Activated T-cell treated with anti-CD3 and anti-CD28 coated beads, Interleukin-2, amount 50 U/mL, for 24 hours (primary cell): ENCODE measurements around the gene CARD16.
"Not testable (repeated sequence)": the region's sequence is repeated elsewhere in the genome, so short reads cannot be mapped to it uniquely, and the experiment has no call there.

Experiments
- DNase-seq: peaks from one replicate; pipeline ENCODE4 v3.0.0-alpha.2; 2020
- H3K27ac Mint-ChIP-seq: 2 replicates; pipeline ENCODE4 v1.8.0; 2020; ENCODE audit warnings: mild to moderate bottlenecking, mixed read lengths
- H3K27me3 Mint-ChIP-seq: 2 replicates; pipeline ENCODE4 v1.8.0; 2020; ENCODE audit warnings: mixed read lengths
- H3K36me3 Mint-ChIP-seq: 2 replicates; pipeline ENCODE4 v1.8.0; 2020; ENCODE audit warnings: low read depth, mixed read lengths
- H3K4me1 Mint-ChIP-seq: 2 replicates; pipeline ENCODE4 v1.8.0; 2020; ENCODE audit warnings: low read depth, mixed read lengths
- H3K4me3 Mint-ChIP-seq: 2 replicates; pipeline ENCODE4 v1.8.0; 2020; ENCODE audit warnings: mild to moderate bottlenecking, moderate library complexity, mixed read lengths
- H3K9me3 Mint-ChIP-seq: 2 replicates; pipeline ENCODE4 v1.8.0; 2020; ENCODE audit warnings: mixed read lengths

Gene CARD16

DNA sequence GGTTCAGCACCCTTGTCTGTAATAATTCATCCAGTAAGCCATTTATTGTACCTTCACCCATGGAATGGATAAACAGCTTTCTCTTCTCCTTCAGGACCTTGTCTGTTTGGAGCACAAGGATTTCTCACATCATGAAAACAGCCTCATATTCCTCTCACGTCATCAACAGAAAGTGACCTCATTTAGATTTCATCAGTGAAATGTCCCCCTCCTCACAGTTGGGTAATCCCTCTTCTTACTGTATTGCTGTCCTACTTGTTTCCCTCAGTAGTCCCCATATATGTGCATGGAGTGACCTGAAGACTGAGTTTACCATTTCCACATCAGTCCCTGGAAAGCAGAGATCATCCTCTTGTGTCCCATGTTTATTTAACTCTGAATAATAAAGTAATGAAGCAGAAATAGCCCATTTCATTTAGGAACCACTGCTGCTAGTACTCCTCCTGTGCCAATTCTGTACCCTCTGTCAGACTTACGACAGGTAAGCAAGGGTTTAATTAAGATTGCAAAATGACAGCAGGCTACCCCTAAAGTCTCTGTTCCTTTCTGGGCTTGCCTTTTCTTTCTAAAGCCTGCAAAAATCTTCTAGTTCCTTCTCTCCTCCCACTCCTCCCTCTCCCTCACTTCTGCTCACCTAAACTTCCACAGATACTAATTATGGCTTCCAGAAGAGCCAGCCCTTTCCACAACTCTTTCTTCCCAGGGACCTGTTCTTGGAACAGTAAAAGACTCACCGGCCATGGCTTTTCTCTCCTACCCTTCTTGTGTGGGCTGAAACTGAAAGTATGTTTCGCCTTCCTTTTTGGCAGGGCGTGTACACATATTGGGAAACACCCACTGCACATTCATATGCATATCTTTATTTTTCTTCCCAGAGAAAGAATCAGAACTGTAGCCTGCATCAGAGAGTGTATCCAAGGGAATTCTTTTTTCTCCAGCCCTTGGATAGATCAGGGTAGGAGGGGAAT lies at the start of gene CARD16:
CARD16 (minus strand) TSS at position 779 of the 968 bp plus-strand sequence; CDS start at position 741, 38 bp downstream.
- peaks cover 58% of the 10 kb centered on the region for H3K4me1 Mint-ChIP-seq
- not testable (repeated sequence) for DNase-seq, H3K27me3 Mint-ChIP-seq, H3K9me3 Mint-ChIP-seq
- peak within 1 kb of the TSS; percentile 94 for H3K27ac Mint-ChIP-seq
- peak within 1 kb of the TSS; percentile 82 for H3K4me3 Mint-ChIP-seq
- peaks cover 25% of the 10 kb centered on the region for H3K36me3 Mint-ChIP-seq

DNA sequence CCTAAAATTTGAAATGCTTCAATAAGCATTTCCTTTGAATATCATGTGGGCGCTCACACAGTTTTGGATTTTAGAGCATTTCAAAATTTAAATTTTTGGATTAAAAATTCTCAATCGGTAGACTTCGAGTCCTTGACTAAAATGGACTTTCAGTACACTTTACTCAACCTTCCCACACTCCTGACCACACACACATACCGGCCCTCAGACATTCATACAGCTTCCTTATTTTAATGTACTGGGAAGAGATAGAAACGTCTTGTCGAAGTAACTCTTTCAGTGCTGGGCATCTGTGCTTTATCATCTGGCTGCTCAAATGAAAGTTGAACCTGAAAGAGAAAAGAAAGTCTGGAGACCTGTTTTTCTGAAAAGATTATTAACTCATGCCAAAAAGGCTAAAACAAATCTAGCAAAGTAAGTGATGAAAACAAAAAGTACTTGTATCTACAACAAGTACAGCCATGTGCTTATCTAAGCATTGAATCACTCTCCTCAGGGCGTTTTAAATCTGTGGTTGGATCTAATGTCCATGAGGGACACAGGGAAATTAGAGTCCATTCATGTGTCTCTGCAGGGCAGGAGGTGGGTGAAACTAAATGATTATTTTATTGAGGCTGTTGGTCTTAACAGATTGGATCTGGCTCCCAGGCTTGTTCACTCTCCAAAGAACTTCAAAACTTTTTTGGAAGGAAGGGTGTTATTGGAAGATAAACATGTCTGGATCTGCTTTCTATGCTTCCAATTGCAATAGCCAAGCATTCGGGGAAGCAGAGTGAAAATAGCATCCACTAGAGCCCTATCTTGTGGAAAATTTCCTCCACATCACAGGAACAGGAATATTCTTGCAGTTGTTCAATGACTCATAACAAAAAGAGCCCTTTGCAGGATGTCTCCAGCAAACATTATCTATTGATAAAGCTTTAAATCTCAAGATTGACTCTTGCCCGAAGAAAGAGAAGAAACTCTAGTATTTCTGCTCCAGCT lies 47.4 kb upstream of the CARD16 start:
- H3K36me3 Mint-ChIP-seq, result no peaks in the 10 kb centered on the region
- DNase-seq, result no peak
- no peaks in the 10 kb centered on the region for H3K4me1 Mint-ChIP-seq
- no peaks in the 10 kb centered on the region for H3K9me3 Mint-ChIP-seq
- no peak overlapping the region for H3K4me3 Mint-ChIP-seq
- H3K27ac Mint-ChIP-seq, result no peak overlapping the region
- H3K27me3 Mint-ChIP-seq, result peaks cover 8% of the 10 kb centered on the region

DNA sequence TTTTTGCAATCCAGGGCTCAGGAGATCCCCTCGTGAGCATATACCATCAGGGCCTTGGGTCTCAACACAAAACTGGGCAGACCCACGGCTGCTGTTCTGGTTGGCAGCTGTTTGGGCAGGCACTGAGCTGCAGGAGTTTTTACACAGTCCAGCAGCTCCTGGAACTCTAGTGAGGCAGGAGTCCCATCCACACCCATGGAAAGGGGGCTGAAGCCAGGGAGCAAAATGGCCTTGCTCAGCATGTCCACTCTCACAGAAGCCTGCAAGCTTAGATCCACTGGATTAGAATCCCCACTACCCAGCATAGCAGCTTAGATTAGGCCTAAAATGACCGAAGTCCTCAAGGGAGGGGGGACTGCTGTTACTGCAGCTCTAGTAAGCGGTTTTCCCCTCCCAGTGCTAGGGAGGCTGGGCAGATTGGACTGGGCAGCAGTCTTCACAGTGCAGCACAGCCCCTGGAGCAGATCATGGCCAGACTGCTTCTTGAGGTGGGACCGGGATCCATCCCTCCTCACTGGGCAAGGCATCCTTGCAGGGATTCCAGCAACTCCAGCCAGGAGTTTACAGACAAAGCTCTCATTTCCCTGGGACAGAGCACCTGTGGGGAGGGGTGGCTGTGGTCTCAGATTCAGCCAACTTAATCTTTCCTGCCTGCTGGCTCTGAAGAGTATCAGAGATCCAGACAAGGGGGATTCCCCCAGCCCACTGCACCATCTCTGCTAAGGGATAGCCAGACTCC lies 36.4 kb upstream of the CARD16 start:
- Mint-ChIP-seq H3K4me1 (peaks cover 30% of the 10 kb centered on the region), H3K27me3 (peaks cover 32% of the 10 kb centered on the region), H3K9me3 (no peaks in the 10 kb centered on the region), H3K27ac (no peak overlapping the region), H3K4me3 (no peak overlapping the region), H3K36me3 (no peaks in the 10 kb centered on the region)
- DNase-seq, result no peak

DNA sequence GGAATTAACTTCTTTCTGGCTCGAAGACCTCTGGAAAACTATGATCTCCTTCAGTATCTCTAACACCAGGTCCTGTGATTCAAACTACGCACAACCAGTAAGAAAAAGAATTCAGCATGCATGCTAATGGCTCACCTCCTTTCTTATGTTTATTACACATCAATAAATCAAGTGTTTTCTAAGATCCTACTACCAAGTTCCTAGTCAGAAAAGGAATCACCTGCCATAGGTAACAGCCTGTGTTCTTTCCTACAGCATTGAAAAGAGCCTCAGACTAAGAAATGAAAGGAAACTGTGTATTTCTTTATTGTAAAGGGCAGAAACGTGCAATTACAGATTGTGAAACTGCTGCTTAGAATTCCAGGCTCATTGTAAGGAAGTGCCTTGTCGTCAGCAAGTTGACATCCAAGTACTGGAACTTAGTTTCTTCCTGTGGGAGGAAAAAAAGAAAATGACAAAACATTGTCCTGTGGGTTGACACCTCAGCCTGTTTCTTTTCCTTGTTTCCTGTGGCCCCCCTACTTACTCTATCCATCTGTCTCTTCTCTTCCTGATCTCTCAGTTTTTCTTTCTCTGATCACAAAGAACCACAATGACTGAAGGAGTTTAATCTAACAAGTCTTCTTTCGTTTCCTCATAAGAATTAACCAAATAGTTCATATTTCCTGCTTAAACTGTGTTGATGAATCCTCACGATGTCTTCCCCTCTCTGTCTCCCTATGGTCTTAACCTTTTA lies 35.2 kb upstream of the CARD16 start:
- peaks cover 31% of the 10 kb centered on the region for H3K4me1 Mint-ChIP-seq
- H3K4me3 Mint-ChIP-seq, H3K27ac Mint-ChIP-seq, H3K36me3 Mint-ChIP-seq, H3K9me3 Mint-ChIP-seq, DNase-seq: not testable (repeated sequence)
- peaks cover 22% of the 10 kb centered on the region for H3K27me3 Mint-ChIP-seq

DNA sequence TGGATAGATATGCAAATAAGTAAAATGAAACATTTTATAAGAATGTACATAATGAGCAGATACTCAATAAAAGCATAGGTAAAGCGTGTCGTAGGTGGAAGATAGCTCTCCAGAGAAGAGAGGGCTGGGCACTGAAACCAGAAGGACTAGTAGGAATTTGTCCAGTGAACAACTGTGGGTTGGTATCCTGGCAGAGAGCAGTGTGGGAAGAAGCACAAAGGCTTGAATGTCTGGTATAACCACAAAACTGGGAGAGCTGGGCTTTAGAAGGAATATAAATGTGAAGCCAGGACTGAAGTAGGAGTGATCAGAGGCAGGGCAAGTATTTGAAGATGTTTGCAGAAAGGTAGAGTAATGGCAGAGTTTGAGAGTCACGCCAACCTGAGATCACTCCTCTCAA lies 33.1 kb upstream of the CARD16 start:
- H3K4me3 Mint-ChIP-seq, result no peak overlapping the region

DNA sequence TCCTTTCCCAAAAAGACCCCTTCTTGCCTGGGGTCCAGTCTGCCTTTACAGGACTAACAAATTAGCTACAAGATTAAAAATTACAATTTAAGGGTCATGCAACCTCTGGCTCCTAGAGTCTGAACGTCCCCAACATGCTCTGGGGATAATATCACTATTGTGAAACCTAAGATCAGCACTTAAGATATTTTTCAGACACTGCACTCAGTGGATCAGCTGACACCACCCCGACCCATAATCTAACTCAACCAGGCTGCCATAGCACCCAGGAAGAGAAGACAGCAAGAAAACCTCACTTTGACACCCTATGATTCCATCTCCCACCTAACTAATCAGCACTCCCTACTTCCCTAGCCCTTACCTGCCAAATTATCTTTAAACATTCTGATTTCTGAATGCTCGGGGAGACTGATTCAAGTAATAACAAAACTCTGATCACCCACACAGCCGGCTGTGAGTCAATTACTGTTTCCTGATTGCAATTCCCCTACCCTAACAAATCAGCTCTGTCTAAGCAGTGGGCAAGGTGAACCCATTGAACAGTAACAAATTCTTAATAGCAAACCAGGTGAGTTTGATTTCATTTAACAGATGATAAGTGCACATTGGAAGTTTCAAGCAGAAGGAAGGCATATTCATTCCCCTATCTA lies 32.1 kb upstream of the CARD16 start:
- peak; percentile 31 for DNase-seq
- not testable (repeated sequence) for H3K9me3 Mint-ChIP-seq, H3K36me3 Mint-ChIP-seq
- Mint-ChIP-seq H3K4me1 (peaks cover 28% of the 10 kb centered on the region), H3K27me3 (peaks cover 13% of the 10 kb centered on the region), H3K27ac (peak overlapping the region; percentile 38), H3K4me3 (peak overlapping the region; percentile 3)

More for the DNA sequence above, 33.1 kb upstream of the CARD16 start:
- Mint-ChIP-seq H3K9me3 (no peaks in the 10 kb centered on the region), H3K27ac (no peak overlapping the region), H3K4me1 (peaks cover 31% of the 10 kb centered on the region), H3K36me3 (no peaks in the 10 kb centered on the region), H3K27me3 (peaks cover 17% of the 10 kb centered on the region)
- no peak for DNase-seq

DNA sequence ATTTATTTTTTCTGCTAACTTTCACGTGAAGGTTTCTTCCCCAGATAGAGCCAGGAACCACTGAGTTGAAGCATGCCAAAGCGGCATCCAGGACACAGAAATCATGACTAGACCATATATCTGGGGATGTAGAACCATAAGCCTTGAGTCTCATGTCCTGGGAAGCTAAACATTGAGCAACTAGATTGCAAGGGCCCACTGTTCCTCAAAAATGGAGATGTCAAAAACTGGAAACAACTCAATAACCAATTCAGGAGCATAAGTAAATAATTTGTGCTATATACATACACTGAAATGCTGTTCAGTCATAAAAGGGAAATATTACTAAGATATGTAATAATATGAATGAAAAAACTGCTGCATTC lies 29.0 kb upstream of the CARD16 start:
- Mint-ChIP-seq H3K9me3 (no peaks in the 10 kb centered on the region), H3K36me3 (no peaks in the 10 kb centered on the region), H3K4me1 (peaks cover 33% of the 10 kb centered on the region)

DNA sequence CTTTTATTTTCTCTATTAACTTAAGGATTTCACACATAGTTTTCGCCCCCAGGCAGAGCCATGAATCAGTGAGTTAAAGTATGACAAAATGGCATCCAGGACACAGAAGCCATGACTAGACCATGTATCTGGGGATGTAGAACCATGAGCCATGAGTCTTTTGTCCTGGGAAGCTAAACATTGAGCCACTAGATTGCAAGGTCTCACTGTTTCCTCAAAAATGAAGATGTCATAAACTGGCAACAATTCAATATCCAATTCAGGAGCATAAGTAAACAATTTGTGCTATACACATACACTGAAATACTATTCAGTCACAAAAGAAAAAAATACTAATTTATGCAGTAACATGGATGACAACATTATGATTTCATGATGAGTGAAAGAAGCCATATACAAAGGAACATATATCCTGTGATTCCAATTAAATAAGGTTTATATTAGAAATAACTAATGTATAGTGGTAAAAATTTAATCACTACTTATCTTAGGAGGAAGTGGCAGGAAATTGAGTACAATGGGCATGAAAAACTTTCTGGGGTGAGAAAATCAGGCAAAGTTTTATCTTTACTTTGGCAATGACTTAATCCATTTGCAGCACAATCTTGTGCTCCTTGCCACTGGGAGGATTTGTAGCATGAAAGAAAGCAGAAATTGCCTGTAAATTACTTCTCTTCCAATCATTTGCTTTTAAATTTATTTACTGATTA lies 28.5 kb upstream of the CARD16 start:
- Mint-ChIP-seq H3K36me3 (no peaks in the 10 kb centered on the region), H3K9me3 (no peaks in the 10 kb centered on the region), H3K4me3 (no peak overlapping the region), H3K27ac (no peak overlapping the region), H3K27me3 (peaks cover 5% of the 10 kb centered on the region), H3K4me1 (peaks cover 37% of the 10 kb centered on the region)
- DNase-seq, result no peak

More for the DNA sequence above, 29.0 kb upstream of the CARD16 start:
- Mint-ChIP-seq H3K4me3 (no peak overlapping the region), H3K27ac (no peak overlapping the region), H3K27me3 (peaks cover 5% of the 10 kb centered on the region)
- DNase-seq, result no peak

DNA sequence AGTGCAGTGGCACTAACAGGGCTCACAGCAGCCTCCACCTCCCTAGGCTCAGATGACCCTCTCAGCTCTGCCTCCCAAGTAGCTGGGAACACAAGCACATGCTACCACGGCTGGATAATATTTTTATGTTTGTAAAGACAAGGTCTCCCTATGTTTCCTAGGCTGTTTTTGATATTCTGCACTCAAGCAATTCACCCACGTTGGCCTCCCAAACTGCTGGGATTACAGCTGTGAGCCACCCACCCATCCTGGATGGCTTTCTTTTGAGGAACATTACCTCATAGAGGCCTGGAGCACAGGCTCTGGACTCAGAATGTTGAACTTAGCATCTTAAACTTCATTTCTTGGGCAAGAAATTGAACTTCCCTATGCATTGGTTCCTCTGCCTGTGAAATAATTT lies 26.9 kb upstream of the CARD16 start:
- not testable (repeated sequence) for H3K27me3 Mint-ChIP-seq, H3K36me3 Mint-ChIP-seq, H3K27ac Mint-ChIP-seq

DNA sequence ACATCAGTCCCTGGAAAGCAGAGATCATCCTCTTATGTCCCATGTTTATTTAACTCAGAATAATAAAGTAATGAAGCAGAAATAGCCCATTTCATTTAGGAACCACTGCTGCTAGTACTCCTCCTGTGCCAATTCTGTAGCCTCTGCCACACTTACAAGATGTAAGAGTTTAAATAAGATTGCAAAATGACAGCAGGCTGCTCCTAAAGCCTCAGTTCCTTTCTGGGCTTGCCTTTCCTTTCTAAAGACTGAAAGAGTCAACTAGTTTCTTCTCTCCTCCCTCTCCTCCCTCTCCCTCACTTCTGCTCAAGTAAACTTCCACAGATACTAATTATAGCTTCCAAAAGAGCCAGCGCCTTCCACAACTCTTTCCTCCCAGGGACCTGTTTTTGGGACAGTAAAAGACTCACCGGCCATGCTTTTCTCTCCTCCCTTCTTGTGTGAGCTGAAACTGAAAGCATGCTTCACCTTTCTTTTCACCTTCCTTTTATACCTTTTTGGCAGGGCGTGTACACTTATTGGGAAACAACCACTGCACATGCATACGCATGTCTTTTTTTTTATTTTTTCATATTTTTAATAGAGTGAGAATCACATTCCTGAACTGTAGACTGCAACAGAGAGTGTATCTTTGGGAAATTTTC lies 26.1 kb upstream of the CARD16 start:
- H3K36me3 Mint-ChIP-seq, result no peaks in the 10 kb centered on the region
- peak overlapping the region; percentile 83 for H3K27ac Mint-ChIP-seq
- H3K4me1 Mint-ChIP-seq, result peaks cover 20% of the 10 kb centered on the region
- no peak for DNase-seq
- H3K9me3 Mint-ChIP-seq, result no peaks in the 10 kb centered on the region
- no peaks in the 10 kb centered on the region for H3K27me3 Mint-ChIP-seq
- H3K4me3 Mint-ChIP-seq, result peak overlapping the region; percentile 56

More for the DNA sequence above, 26.9 kb upstream of the CARD16 start:
- not testable (repeated sequence) for H3K9me3 Mint-ChIP-seq, DNase-seq, H3K4me3 Mint-ChIP-seq
- peaks cover 26% of the 10 kb centered on the region for H3K4me1 Mint-ChIP-seq

DNA sequence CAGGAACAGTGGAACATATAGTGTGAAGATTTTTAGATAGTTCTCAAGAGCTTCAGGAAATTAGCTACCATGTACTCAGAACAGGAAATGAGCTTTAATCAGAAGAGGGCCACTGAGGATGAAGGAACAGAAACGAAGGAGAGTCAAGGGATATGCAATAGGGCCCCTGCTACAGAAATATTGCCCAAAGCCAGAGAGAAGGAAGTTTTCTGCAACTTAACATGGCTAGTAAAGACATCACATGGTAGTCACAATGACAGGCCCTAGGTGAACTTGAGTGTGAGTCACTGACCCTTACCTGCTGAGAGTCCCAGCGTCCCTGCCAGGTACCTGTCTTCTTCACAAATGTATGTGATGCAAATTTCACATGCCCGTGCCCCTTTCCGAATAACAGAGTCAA lies 25.2 kb upstream of the CARD16 start:
- Mint-ChIP-seq H3K27ac (peak overlapping the region; percentile 73), H3K9me3 (no peaks in the 10 kb centered on the region), H3K4me3 (peak overlapping the region; percentile 56), H3K4me1 (peaks cover 20% of the 10 kb centered on the region), H3K36me3 (no peaks in the 10 kb centered on the region), H3K27me3 (no peaks in the 10 kb centered on the region)
- no peak for DNase-seq

DNA sequence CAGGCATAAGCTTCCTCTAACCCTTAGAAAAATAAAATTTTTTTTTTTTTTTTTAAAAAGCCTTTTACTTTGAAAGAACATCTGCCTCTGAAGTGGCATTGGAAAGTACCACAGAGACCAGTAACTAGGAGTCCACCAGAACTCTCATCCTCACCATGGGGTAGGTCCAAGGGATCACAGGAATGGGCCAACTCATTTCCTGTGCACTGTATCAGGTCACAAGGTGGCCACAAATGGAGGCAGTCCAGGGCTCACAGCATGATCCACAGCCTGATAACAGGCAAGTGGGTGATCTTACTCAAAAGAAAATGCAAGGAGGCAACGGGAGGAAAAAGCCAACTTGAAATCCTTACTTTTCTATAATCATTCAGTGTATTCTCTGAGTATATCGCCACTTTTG lies 24.6 kb upstream of the CARD16 start:
- not testable (repeated sequence) for H3K36me3 Mint-ChIP-seq, H3K4me3 Mint-ChIP-seq, H3K27me3 Mint-ChIP-seq, DNase-seq, H3K27ac Mint-ChIP-seq, H3K9me3 Mint-ChIP-seq
- H3K4me1 Mint-ChIP-seq, result peaks cover 20% of the 10 kb centered on the region
